ENCODE data around the gene MAP4.
"Not testable (repeated sequence)": the region's sequence is repeated elsewhere in the genome, so short reads cannot be mapped to it uniquely, and the experiment has no call there.

MAP4 gene

DNA sequence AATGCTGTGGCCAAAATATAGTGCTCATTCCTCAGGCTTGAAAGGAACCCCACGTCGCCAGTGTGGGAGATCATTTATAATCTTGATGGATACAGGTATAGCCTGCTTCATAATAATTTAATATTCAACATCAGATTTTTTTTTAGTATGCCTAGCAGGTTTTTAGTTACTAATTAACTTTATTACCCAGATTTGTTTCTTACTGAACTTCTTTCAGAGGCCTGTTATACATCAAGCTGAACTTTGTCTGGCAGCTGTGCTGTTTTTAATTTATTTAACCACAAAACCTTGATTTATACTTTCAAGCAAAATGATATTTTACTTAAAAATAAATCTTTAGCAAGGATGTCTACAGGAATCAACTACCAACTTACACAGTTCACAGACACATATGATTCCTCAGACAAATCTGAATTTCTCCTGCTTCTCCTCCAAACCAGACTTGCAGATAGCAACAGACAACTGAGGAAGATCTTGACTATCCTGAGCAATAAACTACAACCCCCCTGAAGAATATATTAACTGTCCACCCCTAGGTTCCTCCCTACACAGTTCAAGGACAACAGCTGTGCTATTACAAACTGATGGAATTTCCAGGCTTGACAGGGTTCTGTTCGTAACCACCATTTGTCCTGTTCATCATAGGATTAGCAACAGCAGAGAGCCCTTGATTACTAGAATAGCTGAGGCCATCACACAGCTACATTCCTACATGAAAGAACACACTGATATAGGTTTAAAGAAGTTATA is 610 bp downstream of the MAP4 start:
- no peak for DNase-seq (ENCODE audit: low spot score)

DNA sequence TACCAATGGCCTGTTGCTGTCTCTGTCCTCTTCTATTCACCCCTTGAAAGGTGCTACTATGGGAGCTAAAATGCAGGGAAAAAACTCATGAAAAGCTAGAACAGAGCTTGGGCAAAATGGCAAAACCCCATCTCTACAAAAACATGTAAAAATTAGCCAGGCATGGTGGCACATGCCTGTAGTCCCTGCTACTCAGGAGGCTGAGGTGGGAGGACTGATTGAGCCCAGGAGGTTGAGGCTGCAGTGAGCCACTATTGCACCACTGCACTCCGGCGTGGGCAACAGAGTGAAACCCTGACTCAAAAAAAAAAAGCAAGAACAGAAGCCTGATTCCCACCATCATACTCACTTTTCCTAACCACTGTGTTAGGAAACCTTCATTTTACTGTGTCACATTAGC is 1.9 kb downstream of the MAP4 start:
- DNase-seq (ENCODE audit: low spot score), result no peak

DNA sequence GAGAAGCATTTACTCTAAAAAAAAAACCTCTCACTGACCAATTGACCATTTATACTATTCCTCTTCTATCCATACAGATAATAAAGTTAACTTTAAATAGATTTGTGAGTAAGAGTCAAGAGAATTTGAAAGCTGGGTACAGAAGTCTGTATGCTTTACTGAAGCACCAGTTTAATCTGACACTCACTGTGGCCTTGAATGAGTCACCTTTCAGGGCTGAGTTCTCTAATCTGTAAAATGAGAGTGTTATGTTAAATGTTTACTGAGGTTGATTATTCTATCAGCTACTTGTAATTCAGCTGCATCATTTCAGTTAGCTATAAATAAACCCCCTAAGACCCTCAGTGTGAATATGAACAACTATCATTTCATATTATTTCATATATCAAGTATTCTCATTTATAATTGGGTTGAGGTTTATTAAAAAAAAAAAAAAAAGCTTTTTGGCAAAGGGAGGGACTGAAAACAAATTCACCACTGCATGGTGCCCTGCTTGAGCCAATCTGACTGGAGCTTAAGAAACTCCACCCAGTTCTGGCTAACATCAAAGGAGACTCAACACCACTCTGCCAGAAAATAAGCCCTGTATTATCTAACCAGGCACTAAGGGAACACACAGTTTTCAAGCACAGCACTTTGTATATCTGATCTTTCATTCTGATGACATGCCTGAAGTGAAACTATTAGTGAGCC is 2.8 kb downstream of the MAP4 start:
- DNase-seq (ENCODE audit: low spot score), result peak; percentile 33

DNA sequence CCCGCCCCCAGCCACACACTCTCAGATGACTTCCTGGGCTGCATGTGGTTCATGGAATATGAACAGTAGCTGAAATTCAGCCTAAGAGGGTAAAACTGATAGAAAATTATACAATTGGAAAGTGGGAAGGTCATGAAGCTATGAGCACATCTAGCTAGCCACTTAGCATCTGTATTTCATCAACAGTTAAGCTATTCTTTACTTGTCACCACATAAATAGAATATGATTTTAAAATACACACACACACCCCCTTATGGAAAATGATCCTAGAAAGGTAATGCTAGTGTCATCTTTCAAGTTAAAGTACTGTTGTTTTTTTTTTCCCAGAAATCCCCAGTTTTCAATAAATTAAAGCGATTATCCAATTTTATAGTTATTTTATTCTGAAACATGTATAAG is 3.6 kb downstream of the MAP4 start:
- no peak for DNase-seq (ENCODE audit: low spot score)

DNA sequence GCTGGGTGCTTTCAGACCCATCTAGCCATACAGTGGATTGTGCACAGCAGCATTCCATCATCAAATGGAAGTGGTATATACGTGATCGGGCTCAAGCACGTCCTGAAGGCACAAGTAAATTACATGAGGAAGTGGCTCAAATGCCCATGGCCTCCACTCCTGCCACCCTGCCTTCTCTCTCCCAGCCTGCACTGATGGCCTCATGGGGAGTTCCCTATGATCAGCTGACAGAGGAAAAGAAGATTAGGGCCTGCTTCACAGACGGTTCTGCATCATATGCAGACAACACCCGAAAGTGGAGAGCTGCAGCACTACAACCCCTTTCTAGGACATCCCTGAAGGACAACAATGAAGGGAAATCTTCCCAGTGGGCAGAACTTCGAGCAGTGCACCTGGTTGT is 8.2 kb downstream of the MAP4 start:
- not testable (repeated sequence) for DNase-seq (ENCODE audit: low spot score)

DNA sequence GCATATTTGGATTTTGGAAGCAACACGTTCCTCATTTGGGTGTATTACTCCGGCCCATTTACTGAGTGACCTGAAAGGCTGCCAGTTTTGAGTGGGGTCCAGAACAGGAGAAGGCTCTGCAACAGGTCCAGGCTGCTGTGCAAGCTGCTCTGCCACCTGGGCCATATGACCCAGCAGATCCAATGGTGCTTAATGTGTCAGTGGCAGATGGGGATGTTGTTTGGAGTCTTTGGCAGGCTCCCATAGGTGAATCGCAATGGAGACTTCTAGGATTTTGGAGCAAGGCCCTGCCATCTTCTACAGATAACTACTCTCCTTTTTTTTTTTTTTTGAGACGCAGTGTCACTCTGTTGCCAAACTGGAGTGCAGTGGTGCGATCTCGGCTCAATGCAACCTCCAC is 8.9 kb downstream of the MAP4 start:
- not testable (repeated sequence) for DNase-seq (ENCODE audit: low spot score)

DNA sequence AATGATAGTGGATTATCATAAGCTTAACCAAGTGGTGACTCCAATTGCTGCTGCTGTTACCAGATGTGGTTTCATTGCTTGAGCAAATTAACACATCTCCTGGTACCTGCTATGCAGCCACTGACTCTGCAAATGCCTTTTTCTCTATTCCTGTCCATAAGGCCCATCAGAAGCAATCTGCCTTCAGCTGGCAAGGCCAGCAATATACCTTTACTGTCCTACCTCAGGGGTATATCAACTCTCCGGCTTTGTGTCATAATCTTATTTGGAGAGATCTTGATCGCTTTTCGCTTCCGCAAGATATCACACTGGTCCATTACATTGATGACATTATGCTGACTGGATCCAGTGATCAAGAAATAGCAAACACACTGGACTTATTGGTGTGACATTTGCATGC is 9.4 kb downstream of the MAP4 start:
- not testable (repeated sequence) for DNase-seq (ENCODE audit: low spot score)

DNA sequence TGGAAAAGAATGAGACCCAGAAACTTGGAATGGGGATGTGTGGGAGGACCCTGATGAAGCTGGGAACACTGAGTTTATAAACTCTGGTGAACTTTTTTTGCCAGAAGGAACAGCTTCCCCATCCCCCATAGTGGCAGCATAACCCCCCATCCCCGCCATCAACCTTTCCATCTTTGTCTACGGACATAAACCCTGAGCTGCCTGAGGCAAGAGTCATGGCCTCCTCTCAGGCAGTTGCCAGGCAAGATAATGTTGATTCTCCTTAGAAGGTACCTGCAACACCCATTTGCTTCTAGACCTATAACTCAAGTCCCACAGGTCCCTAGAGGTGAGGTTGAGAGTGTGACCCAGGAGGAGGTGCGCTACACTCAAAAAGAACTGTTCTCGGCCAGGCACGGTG is 11.5 kb downstream of the MAP4 start:
- DNase-seq (ENCODE audit: low spot score), result no peak

DNA sequence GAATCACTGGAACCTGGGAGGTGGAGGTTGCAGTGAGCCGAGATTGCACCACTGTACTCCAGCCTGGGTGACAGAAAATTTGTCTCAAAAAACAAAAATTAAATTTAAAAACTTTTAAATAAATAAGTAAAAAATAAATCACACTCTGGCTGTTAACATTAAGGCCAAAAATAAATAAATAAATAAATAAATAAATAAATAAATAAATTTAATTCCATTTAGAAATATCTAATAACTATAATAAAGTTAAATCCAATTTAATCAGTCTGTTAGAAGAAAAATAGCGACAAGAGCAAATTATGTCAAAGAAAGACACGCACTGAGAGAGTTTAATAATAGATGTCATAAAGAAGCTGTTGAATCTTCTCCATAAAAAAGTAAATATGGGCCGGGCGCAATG is 13.4 kb downstream of the MAP4 start:
- no peak for DNase-seq (ENCODE audit: low spot score)

DNA sequence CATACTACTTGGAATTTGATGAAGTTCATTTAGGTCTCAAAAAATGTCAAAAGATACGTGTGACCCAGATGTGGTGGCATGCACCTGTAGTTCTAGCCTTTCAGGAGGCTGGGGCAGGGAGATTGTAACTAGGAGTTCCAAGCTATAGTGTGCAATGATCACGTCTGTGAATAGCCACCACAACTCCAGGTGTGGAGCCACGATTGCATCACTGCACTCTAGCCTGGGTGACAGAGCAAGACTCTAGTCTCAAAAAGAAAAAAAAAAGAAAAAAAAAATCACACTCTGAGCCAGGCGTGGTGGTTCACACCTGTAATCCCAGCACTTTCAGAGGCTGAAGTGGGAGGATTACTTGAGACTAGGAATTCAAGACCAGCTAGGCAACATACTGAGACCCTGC is 14.2 kb downstream of the MAP4 start:
- DNase-seq (ENCODE audit: low spot score), result no peak

DNA sequence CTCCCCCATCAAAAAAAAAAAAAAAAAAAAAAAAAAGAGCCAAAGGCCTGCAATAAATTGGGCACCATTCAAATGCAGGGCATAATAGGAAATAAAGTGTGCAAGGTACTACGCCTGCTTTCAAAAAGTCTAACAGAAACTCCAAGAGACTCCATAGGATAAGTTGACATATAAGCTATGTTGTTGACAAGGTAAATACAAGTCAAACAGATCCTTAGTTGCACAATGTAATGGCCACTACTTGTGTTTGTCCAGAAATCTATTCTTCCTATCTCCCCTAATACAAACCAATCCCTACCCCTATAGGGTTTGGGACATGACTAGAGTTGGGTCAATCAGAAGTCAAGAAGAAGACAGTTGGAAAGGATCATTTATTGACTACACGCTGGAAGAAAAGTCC is 16.0 kb downstream of the MAP4 start:
- no peak for DNase-seq (ENCODE audit: low spot score)

DNA sequence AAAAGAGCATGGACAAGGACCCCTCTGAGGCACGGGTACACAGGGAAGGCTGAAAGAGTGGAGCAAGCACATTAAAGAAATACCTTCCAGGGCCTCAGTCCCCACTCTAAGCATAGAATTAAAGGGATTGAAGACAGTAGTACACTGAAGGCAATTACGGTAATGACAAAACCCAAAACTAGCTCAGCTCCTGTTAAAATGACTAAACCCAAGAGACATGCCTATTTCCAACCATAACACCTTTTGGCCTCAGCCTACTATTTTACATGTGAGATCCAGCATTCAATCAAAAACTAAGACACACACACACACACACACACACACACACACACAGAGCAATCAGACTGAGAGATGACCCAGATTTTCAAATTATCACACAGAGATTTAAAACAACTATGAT is 19.8 kb downstream of the MAP4 start:
- no peak for DNase-seq (ENCODE audit: low spot score)

DNA sequence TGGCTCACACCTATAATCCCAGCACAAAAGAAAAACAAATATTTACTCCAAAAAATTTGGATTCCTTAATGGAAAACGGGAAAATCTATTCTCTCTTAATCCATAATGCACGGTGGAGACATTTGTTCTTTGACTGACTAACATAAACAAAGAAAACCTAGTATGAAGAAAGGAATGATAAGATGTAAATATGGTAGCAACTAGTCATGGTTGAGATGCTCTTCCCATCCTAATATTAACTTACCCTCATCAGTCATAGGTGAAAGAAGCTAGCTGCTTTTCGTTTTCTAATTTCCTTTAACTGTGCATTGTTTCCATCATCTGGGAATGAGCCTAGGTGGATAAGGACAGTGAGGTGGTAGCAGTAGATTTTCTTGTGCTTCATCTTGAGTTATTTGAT is 22.0 kb downstream of the MAP4 start:
- peak; percentile 4 for DNase-seq (ENCODE audit: low spot score)

DNA sequence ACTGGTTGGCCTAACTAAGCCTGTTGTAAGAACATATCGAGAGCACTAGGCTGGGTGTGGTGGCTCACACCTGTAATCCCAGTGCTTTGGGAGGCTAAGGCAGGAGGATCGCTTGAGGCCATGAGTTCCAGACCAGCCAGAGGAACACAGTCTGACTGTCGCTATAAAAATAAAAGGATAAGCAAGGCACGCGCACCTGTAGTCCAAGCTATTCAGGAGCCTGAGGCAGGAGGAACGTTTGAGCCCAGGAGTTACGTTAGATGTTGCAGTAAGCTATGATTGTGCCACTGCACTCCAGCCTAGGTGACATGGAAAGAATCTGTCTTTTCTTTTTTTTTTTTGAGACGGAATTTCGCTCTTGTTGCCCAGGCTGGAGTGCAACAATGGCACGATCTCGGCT is 24.9 kb downstream of the MAP4 start:
- no peak for DNase-seq (ENCODE audit: low spot score)

DNA sequence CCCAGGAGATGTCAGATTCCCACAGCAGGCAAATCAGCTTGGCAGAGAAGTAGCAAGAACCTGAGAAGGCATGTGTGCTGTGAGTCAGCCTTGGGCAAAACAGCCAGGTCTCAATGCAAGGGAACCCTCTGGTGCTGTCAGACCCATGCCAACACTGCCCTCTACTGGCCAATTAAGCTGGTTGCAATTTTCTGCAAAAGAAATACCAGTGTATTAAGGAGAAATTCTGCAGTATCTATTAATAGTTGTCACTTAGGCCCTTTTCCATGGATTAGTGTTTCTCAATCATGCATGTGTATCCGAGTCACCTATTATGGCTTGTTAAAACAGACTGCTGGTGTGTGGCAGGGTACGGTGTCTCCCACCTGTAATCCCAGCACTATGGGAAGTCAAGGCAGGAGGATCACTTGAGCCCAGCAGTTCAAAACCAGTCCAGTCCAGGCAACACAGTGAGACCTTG is 26.2 kb downstream of the MAP4 start:
- peak; percentile 82 for DNase-seq (ENCODE audit: low spot score)

DNA sequence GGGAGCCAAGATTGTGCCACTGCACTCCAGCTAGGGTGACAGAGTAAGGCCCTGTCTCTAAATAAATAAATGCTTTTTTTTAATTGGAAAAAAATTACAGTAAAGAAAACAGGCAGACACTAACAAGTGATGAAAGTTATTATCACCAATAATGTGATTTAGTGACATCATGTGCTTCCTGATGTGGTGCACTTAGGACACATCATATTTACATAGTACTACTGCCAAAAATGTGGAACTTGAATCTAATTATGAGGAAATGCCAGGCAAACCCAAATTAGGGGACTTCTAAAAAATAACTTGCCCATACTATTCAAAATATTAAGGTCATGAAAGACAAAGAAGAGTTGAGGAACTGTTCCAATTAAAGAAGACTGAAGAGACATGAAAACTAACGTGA is 30.8 kb downstream of the MAP4 start:
- DNase-seq (ENCODE audit: low spot score), result no peak

DNA sequence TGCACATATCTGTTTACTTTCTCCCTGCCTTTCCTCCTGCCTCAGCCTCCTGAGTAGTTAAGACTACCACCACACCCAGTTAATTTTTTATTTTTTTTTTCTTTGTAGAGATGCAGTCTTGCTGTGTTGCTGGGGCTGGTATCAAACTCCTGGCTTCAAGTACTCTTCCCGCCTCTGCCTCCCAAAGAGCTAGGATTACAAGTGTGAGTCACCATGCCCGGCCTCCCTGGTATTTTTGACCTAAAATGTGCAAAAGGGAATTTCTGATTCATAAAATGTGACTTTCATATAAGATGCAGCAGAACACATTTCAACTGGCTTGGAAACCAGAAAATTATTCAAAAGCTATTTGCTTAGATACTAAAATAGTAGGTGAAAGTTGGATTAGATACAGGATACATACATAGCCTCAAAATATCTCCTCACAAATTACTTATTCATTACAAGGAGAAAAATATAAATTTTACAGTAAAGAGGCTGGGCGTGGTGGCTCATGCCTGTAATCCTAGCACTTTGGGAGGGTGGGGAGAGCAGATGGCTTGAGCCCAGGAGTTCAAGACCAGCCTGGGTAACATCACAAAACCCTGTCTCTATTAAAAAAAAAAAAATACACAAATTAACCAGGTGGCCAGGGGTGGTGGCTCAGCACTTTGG is 32.0 kb downstream of the MAP4 start:
- peak; percentile 12 for DNase-seq (ENCODE audit: low spot score)

DNA sequence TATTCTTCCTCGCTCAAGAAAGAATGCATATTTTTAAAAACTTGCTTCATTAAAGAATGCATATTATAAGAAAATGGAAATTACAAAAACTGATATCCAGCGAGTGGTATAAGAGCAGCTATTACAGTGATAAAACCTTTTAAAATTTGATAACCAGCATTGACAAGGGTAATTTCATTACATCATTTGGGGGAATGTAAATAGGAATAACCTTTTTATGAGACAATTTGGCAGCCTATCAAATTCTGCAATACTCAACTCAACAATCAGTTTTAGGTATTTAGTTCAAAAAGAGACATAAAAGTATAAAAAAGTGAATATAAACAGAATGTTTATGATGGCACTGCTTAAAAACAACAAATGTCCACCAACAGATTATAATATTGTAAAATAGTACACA is 35.4 kb downstream of the MAP4 start:
- DNase-seq (ENCODE audit: low spot score), result no peak

DNA sequence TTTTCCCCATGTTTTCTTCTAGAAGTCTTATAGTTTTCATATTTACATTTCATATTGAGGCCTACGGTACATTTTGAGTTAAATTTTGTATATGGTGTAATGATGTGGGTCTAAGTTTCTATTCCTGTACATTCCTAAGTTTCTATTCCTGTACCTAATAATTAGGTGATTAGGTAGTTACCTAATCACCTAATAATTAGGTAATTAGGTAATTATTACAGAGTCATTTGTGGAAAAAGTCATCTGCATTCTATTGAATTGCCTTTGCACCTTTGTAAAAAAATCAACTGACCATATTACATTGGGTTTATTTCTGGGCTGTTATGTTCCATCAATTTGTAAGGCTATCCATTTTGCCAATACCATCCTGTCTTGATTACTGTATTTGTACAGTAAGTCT is 37.1 kb downstream of the MAP4 start:
- no peak for DNase-seq (ENCODE audit: low spot score)

DNA sequence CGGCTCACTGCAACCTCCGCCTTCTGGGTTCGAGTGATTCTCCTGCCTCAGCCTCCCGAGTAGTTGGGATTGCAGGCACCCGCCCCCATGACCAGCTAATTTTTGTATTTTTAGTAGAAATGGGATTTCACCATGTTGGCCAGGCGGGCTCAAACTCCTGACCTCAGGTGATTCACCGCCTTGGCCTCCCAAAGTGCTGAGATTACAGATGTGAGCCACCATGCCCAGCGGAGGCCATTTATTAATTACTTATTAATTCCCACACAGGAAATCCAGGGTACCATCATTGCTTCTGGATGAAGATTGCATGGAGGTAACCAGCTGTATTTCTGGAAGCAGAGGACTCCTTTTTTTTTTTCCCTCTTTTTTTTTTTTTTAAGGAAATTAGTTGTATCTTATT is 37.8 kb downstream of the MAP4 start:
- no peak for DNase-seq (ENCODE audit: low spot score)

DNA sequence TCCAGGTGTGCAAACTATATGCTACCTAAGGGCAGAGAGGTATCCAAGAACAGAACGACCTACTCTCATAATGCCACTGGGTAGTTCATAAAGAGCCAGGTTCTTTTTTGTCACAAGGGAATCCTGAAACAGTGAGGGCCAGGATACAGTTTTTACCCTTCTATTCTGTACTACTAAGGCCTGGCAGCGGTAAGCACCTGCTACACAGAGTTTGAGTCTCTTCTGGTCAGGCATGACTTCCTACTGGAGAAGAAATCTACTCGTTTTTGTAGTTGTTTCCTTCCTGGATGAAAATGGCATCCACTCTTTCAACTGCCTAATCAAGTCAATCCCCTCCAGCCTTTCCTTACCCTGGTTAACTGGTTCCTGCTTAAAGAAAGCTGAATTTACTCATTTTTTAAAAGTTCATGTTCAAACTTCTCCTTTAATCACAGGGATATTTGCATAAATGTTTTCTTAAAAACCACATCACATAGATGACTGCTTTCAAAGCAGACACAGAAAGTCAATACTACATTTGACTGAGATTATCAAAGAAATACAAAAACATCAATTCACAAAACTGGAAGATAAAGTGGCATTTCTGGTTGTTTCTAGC is 40.0 kb downstream of the MAP4 start:
- no peak for DNase-seq (ENCODE audit: low spot score)

DNA sequence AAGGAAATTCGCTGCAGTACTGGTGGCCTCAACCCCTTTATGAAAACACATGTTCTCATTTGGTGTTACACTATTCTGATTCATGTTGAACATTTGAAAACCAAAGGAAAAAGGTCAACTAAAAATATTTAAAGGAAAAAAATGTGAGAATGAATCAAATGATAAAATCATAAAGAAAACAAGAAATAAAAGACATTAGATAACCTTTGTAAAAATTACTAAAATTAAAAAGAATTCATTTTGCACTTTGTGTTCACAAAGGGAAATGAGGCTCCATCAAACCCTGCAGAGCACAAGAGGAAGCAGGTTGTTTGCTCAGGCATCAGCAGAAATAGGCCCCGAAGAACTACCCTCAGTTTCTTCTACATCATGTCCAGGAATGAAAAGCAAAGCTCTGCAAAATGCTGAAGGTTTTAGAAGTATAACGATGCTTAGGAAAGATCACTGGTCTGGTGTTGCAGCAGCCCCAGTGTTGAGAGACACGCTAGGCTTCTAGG is 41.2 kb downstream of the MAP4 start:
- no peak for DNase-seq (ENCODE audit: low spot score)

DNA sequence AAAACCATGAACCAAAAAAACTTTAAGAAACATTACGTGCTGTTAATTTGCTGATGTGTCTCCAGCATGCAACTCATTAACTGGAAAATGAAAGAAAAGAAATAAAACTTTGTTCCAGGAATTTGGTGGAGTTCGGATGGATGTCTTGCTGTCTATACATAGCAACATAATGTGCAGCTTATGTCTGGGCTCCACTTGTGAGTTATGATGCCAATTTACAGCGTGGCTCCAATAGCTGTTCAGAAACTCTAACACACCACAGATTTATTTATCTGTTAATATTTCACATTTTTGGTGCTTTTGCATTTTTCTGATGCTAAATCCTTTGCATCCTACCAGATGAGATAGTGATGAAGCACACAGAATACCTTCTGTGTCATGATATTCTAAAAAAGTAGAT is 45.1 kb downstream of the MAP4 start:
- DNase-seq (ENCODE audit: low spot score), result no peak
